ENCODE data around the gene CRYGC. TPM values are rescaled to one million over a fixed set of nuclear protein-coding genes. Genes with fewer than 3 reads are reported as not detected.

The CRYGC gene
- total and polyA plus RNA-seq, 2 of the 13 experiments (the other 11 are each of a cell fraction or from before 2014, with no cell fraction given) = 0.20 to 0.27 TPM

DNA sequence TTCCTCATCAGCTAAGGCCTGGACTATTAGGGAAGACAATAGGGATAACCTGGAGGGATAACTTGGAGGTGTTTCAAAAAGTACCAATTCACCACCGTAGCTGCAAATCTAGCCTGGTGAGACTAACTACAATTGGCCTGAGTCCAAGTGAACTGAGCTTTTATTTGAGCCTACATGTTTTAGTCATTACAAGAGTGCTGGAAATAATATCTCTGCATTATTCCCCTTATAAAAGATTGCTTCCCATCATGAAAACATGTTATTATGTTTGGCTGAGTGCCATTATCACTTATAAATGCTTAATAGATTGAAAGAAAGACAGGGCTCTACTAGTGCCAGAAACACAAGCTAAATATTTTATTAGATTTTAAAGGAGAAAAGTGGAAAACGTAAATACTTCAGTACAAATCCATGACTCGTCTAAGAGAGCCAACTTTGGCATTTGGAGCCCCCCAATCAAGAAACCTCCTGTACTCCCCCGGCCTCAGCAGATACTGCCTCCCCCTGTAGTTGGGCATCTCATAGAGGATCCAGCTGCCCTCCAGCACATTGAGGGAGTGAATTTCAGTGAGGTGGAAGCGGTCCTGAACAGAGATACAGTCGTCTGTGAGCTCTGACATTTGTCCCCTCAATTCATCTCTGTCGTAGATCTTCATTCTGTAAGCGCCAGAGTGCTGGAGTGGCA lies 12.8 kb upstream of the CRYGC start:
- DNase-seq (ENCODE audit: low spot score) (no peak), FAIRE-seq (no peak), ATAC-seq (peak; percentile 36)
- Histone ChIP-seq H3K27me3 (ENCODE audit: control insufficient read depth in 1 of 2, insufficient read depth in 2 of 2, low read length in 2 of 2) (0 out of 5 replicates have a peak, but pooled peaks cover 0 to 5% of the 10 kb centered on the region in 2 experiments), H3K4me2 (ENCODE audit: low read depth, low read length) (0 out of 2 replicates have a peak overlapping the region, but pooled peaks have one; percentile 21), H3K4me1 (ENCODE audit: insufficient read depth, low read length) (peaks cover 21% of the 10 kb centered on the region), H2AFZ (ENCODE audit: low read length) (no peak overlapping the region), H3K36me3 (replicated peaks in 1 of 2; ENCODE audit: control insufficient read depth in 1 of 2, insufficient read depth in 2 of 2, low read length in 2 of 2) (no peaks in the 10 kb centered on the region), H3K27ac (ENCODE audit: extremely low read length, insufficient read depth, low read length) (no peak overlapping the region), H3K9me3 (ENCODE audit: low read length) (no peaks in the 10 kb centered on the region; the same call in 1 of the 2 replicates), H3K4me3 (replicated peaks in 1 of 3; ENCODE audit: insufficient read depth in 1 of 3, low read depth in 2 of 3, low read length in 3 of 3) (no peak overlapping the region), H3K9ac (ENCODE audit: insufficient read depth, low read depth, low read length) (no peak overlapping the region), H3K79me2 (ENCODE audit: insufficient read depth, low read length) (no peaks in the 10 kb centered on the region), H4K20me1 (ENCODE audit: insufficient read depth, low read length) (no peaks in the 10 kb centered on the region)
- TF ChIP-seq ZSCAN9 (CRISPR knock-in tag; IDR thresholded peaks at IDR 0.05; ENCODE audit: borderline replicate concordance) (no peak), ARNT (IDR thresholded peaks at IDR 0.05) (no peak), ZFP37 (CRISPR knock-in tag; IDR thresholded peaks at IDR 0.05; ENCODE audit: borderline replicate concordance) (no peak), ZNF12 (CRISPR knock-in tag; IDR thresholded peaks at IDR 0.05) (no peak), NCOA1 (CRISPR knock-in tag; IDR thresholded peaks at IDR 0.05) (no peak), ERF (CRISPR knock-in tag; IDR thresholded peaks at IDR 0.05) (no peak), ZNF556 (CRISPR knock-in tag; IDR thresholded peaks at IDR 0.05; ENCODE audit: borderline replicate concordance) (no peak), MED13 (CRISPR knock-in tag; IDR thresholded peaks at IDR 0.05) (no peak), TARDBP (CRISPR knock-in tag; IDR thresholded peaks at IDR 0.05) (no peak), THYN1 (CRISPR knock-in tag; IDR thresholded peaks at IDR 0.05; ENCODE audit: borderline replicate concordance, low read depth) (no peak), MAFK (conservative IDR thresholded peaks at IDR 0.05 in 1 of 2, IDR thresholded peaks at IDR 0.05 in 1 of 2; ENCODE audit: low read length in 2 of 2) (no peak), ZFP41 (CRISPR knock-in tag; IDR thresholded peaks at IDR 0.05; ENCODE audit: borderline replicate concordance) (no peak), HMG20A (CRISPR knock-in tag; IDR thresholded peaks at IDR 0.05; ENCODE audit: borderline replicate concordance) (no peak), RFXAP (CRISPR knock-in tag; IDR thresholded peaks at IDR 0.05; ENCODE audit: borderline replicate concordance) (no peak), ETV5 (CRISPR knock-in tag; IDR thresholded peaks at IDR 0.05; ENCODE audit: borderline replicate concordance) (no peak), ZMAT3 (CRISPR knock-in tag; conservative IDR thresholded peaks at IDR 0.05) (no peak)
- TF ChIP-seq, protein P1, sequence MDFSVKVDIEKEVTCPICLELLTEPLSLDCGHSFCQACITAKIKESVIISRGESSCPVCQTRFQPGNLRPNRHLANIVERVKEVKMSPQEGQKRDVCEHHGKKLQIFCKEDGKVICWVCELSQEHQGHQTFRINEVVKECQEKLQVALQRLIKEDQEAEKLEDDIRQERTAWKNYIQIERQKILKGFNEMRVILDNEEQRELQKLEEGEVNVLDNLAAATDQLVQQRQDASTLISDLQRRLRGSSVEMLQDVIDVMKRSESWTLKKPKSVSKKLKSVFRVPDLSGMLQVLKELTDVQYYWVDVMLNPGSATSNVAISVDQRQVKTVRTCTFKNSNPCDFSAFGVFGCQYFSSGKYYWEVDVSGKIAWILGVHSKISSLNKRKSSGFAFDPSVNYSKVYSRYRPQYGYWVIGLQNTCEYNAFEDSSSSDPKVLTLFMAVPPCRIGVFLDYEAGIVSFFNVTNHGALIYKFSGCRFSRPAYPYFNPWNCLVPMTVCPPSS (IDR thresholded peaks at IDR 0.05) = no peak
- TF ChIP-seq, protein P2, sequence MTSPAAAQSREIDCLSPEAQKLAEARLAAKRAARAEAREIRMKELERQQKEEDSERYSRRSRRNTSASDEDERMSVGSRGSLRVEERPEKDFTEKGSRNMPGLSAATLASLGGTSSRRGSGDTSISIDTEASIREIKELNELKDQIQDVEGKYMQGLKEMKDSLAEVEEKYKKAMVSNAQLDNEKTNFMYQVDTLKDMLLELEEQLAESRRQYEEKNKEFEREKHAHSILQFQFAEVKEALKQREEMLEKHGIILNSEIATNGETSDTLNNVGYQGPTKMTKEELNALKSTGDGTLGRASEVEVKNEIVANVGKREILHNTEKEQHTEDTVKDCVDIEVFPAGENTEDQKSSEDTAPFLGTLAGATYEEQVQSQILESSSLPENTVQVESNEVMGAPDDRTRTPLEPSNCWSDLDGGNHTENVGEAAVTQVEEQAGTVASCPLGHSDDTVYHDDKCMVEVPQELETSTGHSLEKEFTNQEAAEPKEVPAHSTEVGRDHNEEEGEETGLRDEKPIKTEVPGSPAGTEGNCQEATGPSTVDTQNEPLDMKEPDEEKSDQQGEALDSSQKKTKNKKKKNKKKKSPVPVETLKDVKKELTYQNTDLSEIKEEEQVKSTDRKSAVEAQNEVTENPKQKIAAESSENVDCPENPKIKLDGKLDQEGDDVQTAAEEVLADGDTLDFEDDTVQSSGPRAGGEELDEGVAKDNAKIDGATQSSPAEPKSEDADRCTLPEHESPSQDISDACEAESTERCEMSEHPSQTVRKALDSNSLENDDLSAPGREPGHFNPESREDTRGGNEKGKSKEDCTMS (CRISPR knock-in tag; conservative IDR thresholded peaks at IDR 0.05) = no peak
- WGBS (ENCODE audit: low lambda C conversion rate) = 19% methylated on average over 8 of the region's 8 CpGs
- in situ Hi-C loops (cut with HindIII; ENCODE audit: extremely low pct_ligation_motif_present, low pct_unique_long_range_greater_than_20kb) (no loop called here), intact Hi-C loops (cut with micrococcal nuclease; ENCODE audit: unreplicated experiment) (no loop called here)
- no TSS peak for BruUV-seq (replicated peaks)
- ChIA-PET CTCF (ENCODE audit: low intra/inter-chr PET ratio, low total read pairs) (no interaction called here), POLR2A (interaction anchor here (1.9 to 2.4 kb wide), 2 partner anchors 12 to 112 kb away, joined by 7 to 8 read pairs; partner anchors contain the start of gene IDH1)

Measured in HepG2 (cell line).